NCI-H82 (cell line): ENCODE measurements around the gene IL17B.
A peak's percentile ranks its signal among the peaks of the same experiment; 100 is the strongest.

Experiments
- DNase-seq: peaks from one replicate; lab custom pipeline; 2025; lab: John Stamatoyannopoulos, UW

The IL17B gene

DNA sequence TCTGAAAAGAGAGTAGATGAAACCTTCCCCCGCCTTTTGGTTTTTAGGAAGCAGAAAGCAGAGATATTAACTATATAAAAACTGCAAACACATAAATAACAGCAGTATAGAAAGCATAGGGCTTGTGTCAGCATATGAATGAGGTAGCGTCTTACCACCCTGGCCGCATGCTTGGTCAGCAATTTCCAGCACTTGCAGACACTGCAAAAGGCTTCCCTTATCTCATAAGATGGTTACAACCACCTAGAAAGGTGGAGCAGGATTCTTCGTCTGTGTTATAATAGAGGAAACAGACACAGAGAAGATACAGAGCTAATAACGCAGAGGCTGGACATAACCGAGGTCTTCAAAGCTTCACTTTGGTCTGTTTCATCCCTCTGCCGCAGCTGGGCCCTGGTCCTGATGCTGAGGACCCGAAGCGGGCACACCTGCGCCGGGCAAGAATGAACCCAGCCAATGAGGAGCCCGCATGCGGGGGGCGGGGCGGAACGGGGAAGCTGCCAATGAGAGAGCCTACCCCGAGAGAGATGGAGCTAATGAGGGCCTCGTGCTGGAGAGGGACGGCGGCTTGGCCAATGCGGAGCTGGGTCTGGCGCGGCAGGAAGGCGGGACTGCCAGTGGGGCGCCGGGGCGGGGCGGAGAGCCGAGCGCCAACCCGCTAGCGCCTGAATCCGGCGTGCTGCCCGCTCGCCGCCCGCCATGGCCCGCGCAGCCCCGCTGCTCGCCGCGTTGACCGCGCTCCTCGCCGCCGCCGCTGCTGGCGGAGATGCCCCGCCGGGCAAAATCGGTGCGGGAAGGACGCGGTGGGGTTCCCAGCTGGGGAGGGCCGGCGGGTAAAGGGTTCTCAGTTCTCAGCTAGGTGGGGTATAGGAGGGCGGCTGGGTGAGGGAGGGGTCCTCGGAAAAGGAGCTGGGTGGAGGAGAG, 21.5 kb downstream of the IL17B start, which contains the start of gene PCYOX1L:
Gene PCYOX1L, plus strand, starts transcription at position 677 of the 924 bp plus-strand sequence. Its CDS starts 23 bp downstream, at position 700.
- peak; percentile 96 for DNase-seq

DNA sequence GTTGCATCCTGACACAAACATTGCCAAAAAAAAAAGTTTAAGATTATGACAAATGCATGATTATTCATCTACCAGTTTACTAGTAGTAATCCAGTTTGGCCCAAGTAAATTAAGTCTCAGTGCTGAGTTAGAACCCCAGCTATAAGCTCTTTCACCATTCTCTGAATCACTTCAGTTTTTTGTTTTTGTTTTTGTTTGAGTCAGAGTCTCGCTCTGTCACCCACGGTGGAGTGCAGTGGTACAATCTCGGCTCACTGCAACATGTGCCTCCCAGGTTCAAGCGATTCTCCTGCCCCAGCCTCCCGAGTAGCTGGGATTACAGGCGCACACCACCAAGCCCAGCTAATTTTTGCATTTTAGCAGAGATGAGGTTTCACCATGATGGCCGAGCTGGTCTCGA, 22.7 kb downstream of the IL17B start:
- DNase-seq = no peak

DNA sequence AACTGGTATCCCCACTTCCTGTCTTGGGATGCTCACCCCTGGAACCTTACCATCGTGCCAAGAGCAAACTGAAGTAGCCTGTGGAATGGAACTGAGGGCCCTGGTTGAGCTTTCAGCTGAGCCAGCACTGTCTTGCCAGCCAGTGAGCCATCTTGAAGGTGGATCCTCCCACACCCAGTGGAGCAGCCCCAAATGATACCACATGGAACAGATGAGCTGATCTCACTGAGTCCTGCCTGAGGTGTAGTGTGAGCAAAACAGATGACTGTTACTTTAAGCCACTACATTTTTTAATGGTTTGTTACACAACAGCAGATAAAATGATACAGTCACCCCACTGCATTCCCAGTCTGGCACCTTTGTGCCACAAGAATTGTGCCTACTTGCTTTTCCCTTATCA, 23.4 kb downstream of the IL17B start:
- DNase-seq = no peak

DNA sequence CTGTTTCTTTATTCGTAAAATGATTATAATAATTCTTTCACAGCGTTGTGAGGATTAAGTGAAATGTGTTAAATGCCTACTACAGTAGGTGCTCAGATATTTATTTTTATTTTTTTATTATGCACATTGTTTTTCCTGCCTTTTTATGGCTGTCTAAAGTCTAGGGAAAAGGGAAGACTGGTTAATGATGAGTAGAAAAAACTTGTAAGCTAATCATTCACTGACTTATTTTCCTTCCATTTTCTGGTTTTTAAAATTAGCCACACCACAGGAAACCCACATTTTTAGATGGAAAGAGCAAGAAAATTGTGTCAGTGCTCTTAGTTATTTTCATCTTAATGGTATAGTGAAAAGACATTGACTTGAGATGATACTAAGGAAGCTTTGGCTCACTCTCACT, 25.2 kb downstream of the IL17B start:
- no peak for DNase-seq

DNA sequence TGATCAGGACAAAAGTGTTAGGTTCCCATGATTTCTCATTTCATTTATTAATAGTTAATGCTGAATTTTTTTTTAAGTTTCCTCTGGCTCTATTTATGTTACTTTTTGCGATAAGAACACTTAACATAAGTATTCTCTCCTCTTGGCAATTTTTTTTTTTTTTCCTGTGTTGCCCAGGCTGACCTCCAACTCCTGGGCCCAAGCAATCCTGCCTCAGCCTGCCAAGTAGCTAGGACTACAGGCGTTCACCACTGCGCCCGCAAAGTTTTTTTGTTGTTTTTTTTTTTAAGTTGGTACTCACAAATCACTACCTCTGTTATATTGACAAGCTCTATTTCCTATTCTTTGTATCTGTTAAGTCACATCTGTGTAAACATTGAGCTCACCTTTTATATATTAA, 26.9 kb downstream of the IL17B start:
- DNase-seq = no peak

DNA sequence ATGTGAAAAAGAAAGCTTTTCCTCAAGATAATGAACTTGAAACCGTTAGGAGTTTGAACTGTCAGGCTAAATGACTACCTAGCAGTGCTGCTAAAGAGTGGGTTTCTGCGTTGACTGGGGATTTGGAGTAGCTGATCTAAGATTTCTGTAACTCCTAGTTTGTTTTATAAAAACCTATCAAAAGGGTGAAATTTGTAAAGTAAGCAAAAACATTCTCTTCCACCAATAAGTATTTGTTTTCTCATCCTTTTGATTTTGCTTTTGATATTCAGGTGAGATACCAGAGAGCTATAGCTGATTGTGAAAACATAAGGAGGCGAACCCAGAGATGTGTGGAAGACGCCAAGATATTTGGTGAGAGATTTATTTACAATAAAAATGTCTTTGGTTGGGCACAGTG, 29.7 kb downstream of the IL17B start:
- DNase-seq = no peak

DNA sequence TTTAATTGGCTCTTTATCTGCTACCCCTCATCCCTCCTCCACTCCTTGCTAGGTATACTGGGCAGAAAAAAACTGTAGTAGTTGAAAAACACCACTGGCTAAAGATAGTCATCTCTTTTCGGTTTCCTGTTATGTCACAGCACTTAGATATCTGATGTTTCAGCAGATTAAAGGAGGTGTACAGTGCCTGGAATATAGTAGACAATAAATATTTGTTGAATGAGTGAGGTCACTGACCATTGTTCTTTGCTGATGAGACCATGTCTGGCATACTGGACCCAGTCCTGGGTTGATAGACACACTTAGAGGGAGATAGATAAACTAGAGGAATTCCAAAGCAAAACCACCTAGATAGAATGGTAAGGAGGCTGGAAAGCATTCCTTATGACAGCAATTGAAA, 30.6 kb downstream of the IL17B start:
- no peak for DNase-seq

DNA sequence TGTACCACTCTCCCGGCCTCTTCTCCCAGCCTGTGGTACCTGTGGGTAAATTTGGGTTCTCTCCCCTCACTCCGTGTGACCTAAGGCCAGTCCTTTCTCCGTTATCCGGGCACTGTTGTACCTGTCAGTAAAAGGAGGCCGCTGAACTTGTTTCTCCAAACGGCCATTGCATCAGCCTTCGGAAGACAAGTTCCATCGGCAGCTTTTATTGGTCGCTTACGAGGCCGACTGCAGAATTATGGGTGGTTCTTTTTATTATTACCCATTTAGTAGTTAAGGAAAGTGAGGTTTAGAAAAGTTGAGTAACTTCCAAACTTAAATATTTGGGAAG, 33.2 kb downstream of the IL17B start:
- DNase-seq = peak; percentile 42

DNA sequence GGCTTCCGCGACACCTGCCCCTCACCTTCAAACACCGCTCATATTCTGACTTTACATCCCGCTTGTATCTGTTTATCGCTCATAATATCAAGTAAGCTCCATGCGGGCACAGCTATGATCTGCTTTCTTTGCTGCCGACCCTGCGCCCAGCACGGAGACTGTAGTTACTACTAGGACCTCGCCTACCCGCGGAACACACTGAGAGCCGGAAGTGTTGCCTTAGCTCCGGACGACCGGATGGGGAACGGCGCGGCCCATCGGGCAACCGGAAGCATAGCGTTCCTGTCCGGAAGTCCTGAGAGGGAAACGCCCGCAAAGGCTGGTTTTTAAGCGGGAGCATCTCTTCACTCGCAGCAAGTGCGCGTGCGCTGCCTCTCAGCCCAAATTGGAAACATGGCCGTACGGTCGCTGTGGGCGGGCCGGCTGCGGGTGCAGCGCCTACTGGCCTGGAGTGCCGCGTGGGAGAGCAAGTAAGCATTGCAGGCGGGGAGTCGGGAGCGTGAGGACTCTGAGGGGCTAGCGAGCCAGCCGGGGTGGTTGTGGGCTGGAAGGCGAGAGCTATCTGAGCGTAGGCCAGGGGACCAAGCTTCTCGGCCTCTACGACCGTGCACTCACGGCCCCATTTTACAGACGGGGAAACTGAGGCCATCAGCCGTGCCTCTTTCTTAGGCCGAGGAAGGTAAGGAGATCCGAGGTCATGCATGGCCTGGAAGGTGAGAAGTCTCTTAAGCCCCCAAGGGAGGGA, 33.8 kb downstream of the IL17B start, which contains the start of gene GRPEL2:
Gene GRPEL2, plus strand, starts transcription at position 353 of the 745 bp plus-strand sequence. Its CDS starts 41 bp downstream, at position 394.
- peak; percentile 97 for DNase-seq

DNA sequence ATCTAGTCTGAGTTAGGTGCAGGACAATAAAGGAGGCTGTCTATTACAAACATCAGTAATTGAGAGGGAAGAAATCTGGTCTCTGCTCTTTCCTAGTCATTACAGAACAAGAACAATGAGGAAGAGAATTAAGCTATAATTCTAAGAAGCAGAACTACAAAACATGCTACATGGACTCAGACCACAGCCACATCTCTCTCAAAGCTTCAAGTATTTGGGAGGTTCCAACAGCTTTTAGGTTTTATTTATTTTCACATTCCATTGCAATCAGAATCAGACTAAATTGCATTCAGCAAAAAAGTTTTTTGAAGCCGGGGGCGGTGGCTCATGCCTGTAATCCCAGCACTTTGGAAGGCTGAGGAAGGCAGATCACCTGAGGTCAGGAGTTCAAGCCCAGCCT, 34.9 kb downstream of the IL17B start:
- no peak for DNase-seq

DNA sequence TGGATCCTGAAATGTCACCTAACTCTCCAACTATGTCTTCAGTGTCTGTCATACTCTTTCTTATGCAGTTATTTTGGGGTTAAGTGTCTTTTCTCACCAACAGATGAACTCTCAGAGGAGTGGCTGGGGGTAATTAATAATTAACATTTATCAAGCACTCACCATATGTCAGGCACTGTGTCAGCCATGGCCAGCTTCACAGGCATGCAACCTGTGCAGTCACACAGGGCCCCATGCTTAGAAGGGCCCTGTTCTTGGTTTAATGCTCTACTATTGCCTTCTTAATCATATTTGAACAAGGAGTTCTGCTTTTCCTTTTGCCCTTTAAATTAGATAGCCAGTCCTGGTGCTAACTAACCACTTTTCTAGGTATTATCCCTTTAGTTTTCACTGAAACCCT, 37.2 kb downstream of the IL17B start:
- DNase-seq = peak; percentile 22

DNA sequence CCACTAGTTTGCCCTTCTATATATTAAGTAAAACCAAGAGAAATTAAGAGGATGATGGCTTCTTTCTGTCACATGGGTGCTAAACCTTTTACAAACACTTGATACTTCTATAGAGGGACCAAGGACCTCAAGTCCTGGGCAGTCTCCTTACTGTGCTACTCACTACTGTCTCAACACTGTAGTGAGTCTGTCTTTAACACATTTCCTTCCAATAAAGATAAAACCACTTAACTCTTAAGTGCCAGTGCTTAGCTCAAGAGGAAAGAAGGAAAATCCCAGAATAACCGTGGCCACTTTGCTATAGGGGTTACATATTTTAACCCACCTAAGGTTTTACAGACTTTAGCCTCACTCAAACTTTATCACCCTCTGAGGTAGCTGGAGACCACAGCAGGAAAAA, 38.2 kb downstream of the IL17B start:
- no peak for DNase-seq

DNA sequence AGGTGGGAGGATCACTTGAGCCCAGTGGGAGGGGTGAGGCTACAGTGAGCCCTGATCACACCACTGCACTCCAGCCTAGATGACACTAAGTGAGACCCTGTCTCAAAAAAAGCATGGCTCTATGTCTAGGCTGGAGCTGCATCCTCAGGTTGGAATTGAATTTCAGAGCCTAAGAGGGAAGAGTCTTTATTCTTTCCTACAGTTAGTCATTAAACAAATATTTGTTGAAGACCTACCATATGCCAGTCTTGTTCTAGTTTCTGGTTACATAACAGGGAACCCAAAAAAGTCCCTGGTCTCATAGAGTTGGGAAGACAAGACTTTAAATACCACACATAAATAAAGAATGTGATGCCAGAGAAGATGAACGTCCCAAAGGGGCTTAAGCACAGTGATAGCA, 40.7 kb downstream of the IL17B start:
- DNase-seq = no peak

DNA sequence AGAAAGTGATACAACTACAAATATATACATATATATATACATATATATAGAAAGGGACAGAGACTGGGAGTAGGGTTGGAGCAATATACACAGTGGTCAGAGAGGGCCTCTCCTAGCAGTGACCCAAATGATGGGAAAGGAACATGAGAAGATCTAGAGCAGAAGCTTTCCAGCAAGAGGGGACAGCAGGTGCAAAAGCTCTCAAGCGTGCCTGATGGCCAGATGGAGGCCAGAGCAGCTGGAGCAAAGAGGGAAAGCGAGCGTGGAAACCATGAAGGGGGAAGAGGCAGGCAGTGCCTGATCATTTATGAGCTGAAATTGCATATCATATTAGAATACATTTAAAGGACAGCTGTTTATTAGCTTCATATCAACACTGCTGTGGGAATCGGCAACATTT, 41.4 kb downstream of the IL17B start:
- DNase-seq = peak; percentile 66

DNA sequence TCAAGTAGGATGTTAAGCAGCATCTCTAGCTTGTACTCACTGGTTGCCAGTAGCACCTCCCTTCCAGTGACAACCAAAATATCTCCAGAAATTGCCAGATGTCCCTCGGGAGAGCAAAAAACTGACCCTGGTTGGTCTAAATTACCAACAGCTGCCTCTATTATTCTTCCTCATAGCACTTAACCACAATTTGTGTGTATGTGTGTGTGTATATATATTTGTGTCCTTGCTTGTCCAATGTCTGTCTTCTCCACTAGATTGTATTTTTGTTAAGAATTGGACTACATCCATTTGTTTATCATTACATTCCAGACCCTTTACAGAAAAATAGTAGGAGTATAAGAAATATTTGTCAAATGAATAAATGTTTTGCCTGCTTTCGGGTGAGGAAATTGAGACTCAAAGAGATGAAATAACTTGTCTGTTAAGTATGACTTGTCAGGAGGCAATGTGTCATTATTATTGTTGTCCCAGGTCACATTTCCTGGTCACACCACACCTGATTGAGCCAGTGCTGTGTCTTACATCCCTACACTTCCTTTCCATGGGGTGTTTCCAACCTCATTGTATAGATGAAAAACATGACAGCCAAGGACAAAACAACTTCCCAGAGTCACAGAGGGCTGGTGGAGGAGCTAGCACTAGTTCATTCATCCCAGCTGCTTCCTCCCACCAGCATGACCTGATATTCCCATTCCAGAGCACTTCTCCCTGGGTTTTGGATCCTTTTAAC, 45.2 kb downstream of the IL17B start:
- DNase-seq = no peak

DNA sequence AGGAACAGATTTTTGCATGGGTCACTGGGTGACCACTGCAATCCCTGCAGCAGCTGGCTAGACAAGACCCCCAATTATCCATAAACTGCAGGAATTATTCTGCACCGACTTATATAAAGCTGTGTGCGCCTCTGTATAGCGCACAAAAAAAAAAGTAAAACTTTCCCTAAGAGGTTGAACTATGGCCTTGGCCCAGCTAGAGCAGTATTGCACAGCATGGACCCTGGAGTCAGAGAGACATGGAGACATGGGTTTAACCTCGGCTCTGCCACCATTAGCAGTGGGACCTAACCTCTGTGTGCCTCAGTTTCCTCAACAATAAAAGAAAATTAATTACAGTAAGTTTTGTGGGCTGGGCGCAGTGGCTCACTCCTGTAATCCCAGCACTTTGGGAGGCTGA, 50.9 kb downstream of the IL17B start:
- no peak for DNase-seq

DNA sequence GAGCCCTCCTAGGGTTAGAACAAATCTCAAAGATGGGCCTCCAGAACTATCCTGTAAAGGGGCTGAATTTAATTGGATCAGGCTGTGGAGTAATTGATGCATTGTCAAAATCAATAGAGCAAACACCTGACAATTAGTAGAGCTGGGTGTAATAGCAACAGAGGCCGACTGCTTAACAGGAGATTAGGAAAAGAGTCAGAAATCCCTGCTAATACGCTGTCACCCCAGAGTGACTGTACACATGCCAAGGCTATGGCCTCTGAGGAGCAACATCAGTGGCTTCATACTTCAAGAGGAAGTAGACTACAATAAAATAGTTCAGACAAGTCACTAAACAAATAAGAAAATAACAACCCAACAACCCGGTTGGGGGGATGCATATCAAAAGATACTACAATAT, 52.5 kb downstream of the IL17B start:
- peak; percentile 97 for DNase-seq

DNA sequence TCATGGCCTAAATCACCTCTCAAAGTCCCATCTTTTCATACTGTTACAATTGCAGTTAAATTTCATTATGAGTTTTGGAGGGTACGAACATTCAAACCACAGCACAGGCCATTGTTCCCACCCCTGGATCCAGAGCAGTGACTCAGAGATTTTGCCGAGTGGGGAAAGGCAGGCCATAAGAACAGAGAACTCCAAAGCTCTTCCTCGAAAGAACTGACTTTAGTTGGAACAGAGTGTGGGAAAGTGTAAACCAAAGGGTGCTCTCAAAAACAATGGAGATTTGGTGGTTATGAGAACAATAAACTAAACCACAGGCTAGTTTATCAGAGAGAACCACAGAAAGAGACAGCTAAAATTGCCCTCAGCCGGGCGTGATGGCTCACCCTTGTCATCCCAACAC, 53.2 kb downstream of the IL17B start:
- no peak for DNase-seq

DNA sequence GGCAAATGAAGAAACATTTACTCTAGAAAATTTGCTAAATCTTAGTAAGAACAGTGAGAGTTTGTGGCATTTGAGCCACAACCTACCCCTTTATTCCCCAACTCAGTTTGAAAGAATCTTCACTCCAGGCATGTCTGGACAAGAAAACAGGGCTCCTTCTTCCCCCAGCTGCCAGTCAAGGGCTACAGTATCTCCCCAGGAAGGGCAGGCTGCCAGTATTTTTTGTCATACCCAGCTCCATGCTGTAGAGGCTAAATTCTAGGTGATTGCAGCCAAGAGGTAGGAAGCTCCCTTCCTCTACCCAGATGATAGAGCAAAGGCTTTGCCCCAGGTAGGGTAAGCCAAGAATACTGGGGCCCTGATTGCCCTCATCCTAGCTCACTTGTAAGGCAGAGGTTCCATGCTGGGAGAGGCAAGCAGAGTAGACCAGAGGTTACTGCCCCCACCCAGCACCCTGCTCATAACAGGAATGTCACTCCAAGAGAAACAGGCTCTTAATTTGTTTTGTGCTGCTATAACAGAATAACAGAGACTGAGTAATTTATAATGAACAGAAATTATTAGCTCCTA, 53.8 kb downstream of the IL17B start:
- no peak for DNase-seq

DNA sequence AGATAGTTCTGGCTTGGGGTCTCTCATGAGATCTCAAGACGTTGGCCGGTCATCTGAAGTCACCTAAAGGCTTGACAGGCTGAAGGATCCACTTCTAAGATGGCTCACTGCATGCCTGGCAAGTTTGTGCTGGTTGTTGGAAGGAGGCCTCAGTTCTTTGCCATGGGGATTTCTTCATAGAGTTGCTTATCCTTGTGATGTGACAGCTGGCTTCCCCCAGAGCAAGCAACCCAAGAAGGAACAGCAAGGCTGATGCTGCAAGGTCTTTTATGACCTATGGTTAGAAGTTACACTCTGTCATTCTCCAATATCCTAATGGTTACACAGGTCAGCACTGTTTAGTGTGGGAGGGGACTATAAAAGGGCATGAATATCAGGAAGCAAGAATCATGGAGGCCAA, 54.5 kb downstream of the IL17B start:
- no peak for DNase-seq
